ENCODE measurements around the gene NELFE. TPM values are rescaled to one million over a fixed set of nuclear protein-coding genes. Genes with fewer than 3 reads are reported as not detected.

NELFE gene
- total and polyA plus RNA-seq, 2 of the 13 experiments (the other 11 are each of a cell fraction or from before 2014, with no cell fraction given): 51.3 to 69.8 TPM

GRCh38 chr6:31945507-31946369 is 13.0 kb downstream of the NELFE start, which contains the start of gene CFB (continued):
- TF ChIP-seq TEAD2 (CRISPR knock-in tag; IDR thresholded peaks at IDR 0.05) (no peak), TFAP4 (IDR thresholded peaks at IDR 0.05; ENCODE audit: borderline replicate concordance, low read depth) (no peak; the same call in 1 of the 2 replicates), U2AF2 (IDR thresholded peaks at IDR 0.05; ENCODE audit: low read depth, low read length) (0 out of 2 replicates have a peak, but pooled peaks have one; percentile 26), DPF2 (CRISPR knock-in tag; IDR thresholded peaks at IDR 0.05; ENCODE audit: borderline replicate concordance, low read depth) (peak; percentile 76), ZNF18 (CRISPR knock-in tag; IDR thresholded peaks at IDR 0.05; ENCODE audit: insufficient replicate concordance) (peak; percentile 73), ZNF414 (CRISPR knock-in tag; IDR thresholded peaks at IDR 0.05) (no peak), ZMAT5 (CRISPR knock-in tag; IDR thresholded peaks at IDR 0.05; ENCODE audit: borderline replicate concordance, low read depth) (no peak), ZFP36 (IDR thresholded peaks at IDR 0.05; ENCODE audit: borderline replicate concordance, low read depth, low read length, partially characterized antibody) (no peak), ZNF232 (CRISPR knock-in tag; IDR thresholded peaks at IDR 0.05; ENCODE audit: borderline replicate concordance) (peak; percentile 88; the same call in 1 of the 2 replicates), ZKSCAN1 (IDR thresholded peaks at IDR 0.05; ENCODE audit: low read length) (no peak), ZNF234 (CRISPR knock-in tag; conservative IDR thresholded peaks at IDR 0.05) (no peak), UBTF (CRISPR knock-in tag; IDR thresholded peaks at IDR 0.05) (peak; percentile 77), ZBED4 (CRISPR knock-in tag; IDR thresholded peaks at IDR 0.05; ENCODE audit: borderline replicate concordance) (peak; percentile 56; the same call in 1 of the 2 replicates), PITX1 (CRISPR knock-in tag; IDR thresholded peaks at IDR 0.05) (peak; percentile 79), GMEB1 (CRISPR knock-in tag; IDR thresholded peaks at IDR 0.05; ENCODE audit: borderline replicate concordance) (peak; percentile 62; the same call in 1 of the 2 replicates)
